GM20431 (cell line): ENCODE measurements around the gene CLPX.

Experiments used
- in situ Hi-C: fragments of 300-500 bp; cut with MseI, MboI; formaldehyde crosslinking; loops from one replicate; pipeline ENCODE4 v1.15.0; 2020; ENCODE audit warnings: low sequenced_read_pairs; ENCODE audit not compliant: unreplicated experiment

The CLPX gene

GRCh38 chr15:65207280-65207840 is 22.2 kb upstream of the CLPX start:
- in situ Hi-C loops = no loop called here

GRCh38 chr15:65206750-65207149 is 21.6 kb upstream of the CLPX start:
- in situ Hi-C loops = no loop called here

- in situ Hi-C loops = no loop called here
Measured at GRCh38 chr15:65204931-65205660, 20.0 kb upstream of the CLPX start.

- in situ Hi-C loops = no loop called here
Measured at GRCh38 chr15:65204236-65204930, 19.2 kb upstream of the CLPX start.

GRCh38 chr15:65201918-65202317 is 16.8 kb upstream of the CLPX start:
- in situ Hi-C loops = no loop called here

- in situ Hi-C loops = no loop called here
Measured at GRCh38 chr15:65198571-65198970, 13.4 kb upstream of the CLPX start.

- in situ Hi-C loops = no loop called here
Measured at GRCh38 chr15:65197337-65197645, 12.1 kb upstream of the CLPX start.

GRCh38 chr15:65196637-65197336 is 11.6 kb upstream of the CLPX start:
- in situ Hi-C loops = no loop called here

- in situ Hi-C loops = no loop called here
Measured at GRCh38 chr15:65195548-65195923, 10.4 kb upstream of the CLPX start.

- in situ Hi-C loops = no loop called here
Measured at GRCh38 chr15:65194826-65195547, 9.8 kb upstream of the CLPX start.

- in situ Hi-C loops = no loop called here
Measured at GRCh38 chr15:65192016-65192415, 6.9 kb upstream of the CLPX start.

GRCh38 chr15:65189102-65189740 is 4.1 kb upstream of the CLPX start:
- in situ Hi-C loops = loop anchor here (10.0 kb wide), 1 partner anchor 96 kb away; the partner anchor contains the start of gene PARP16

GRCh38 chr15:65188472-65188871 is 3.3 kb upstream of the CLPX start:
- in situ Hi-C loops = loop anchor here (10.0 kb wide), 1 partner anchor 96 kb away; the partner anchor contains the start of gene PARP16

GRCh38 chr15:65184305-65184867 is 756 bp downstream of the CLPX start:
- in situ Hi-C loops = loop anchor here (10.0 kb wide), 1 partner anchor 100 kb away; the partner anchor contains the start of gene PARP16

- in situ Hi-C loops = loop anchor here (10.0 kb wide), 1 partner anchor 101 kb away; the partner anchor contains the start of gene PARP16
Measured at GRCh38 chr15:65183865-65184159, 1.3 kb downstream of the CLPX start.

- in situ Hi-C loops = loop anchor here (10.0 kb wide), 1 partner anchor 102 kb away; the partner anchor contains the start of gene PARP16
Measured at GRCh38 chr15:65182538-65182937, 2.6 kb downstream of the CLPX start.

- in situ Hi-C loops = loop anchor here (10.0 kb wide), 1 partner anchor 103 kb away; the partner anchor contains the start of gene PARP16
Measured at GRCh38 chr15:65181582-65182353, 3.4 kb downstream of the CLPX start.

- in situ Hi-C loops = loop anchor here (10.0 kb wide), 1 partner anchor 105 kb away; the partner anchor contains the start of gene PARP16
Measured at GRCh38 chr15:65180167-65180566, 5.0 kb downstream of the CLPX start.
